Type B pancreatic cell (in vitro differentiated cells): ENCODE results near the gene NOXA1. TPM values are rescaled to one million over a fixed set of nuclear protein-coding genes. Genes with fewer than 3 reads are reported as not detected.

Experiments used
- DNase-seq: peaks from one replicate; pipeline ENCODE4 v3.0.0; 2021; ENCODE audit warnings: mixed read lengths; ENCODE audit not compliant: unreplicated experiment; ENCODE audit errors: extremely low spot score
- H3K27ac Mint-ChIP-seq: 2 replicates; pipeline ENCODE4 v1.8.0; 2021; ENCODE audit warnings: mild to moderate bottlenecking, mixed read lengths
- H3K27me3 Mint-ChIP-seq: 2 replicates; pipeline ENCODE4 v1.8.0; 2021; ENCODE audit warnings: mixed read lengths
- H3K36me3 Mint-ChIP-seq: 2 replicates; pipeline ENCODE4 v1.8.0; 2021; ENCODE audit warnings: mixed read lengths
- H3K4me1 Mint-ChIP-seq: one replicate; pipeline ENCODE4 v1.8.0; 2021; ENCODE audit warnings: mixed read lengths; ENCODE audit not compliant: unreplicated experiment
- H3K4me3 Mint-ChIP-seq: 2 replicates; pipeline ENCODE4 v1.8.0; 2021; ENCODE audit warnings: mild to moderate bottlenecking, mixed read lengths
- H3K9me3 Mint-ChIP-seq: 2 replicates; pipeline ENCODE4 v1.8.0; 2021; ENCODE audit warnings: mixed read lengths
- CTCF ChIP-seq: fragments of 200-600 bp; sonication (generic); conservative IDR thresholded peaks from 2 replicates; pipeline ENCODE4 v1.5.0; 2021; ENCODE audit warnings: antibody characterized with exemption, mild to moderate bottlenecking
- total RNA-seq: library from RNA; stranded (reverse); gene quantifications from 2 replicates; pipeline ENCODE4 v1.2.1, GENCODE V29; 2021; ENCODE audit warnings: low replicate concordance

Gene NOXA1
- total RNA-seq, 1 donor from 2014 or later, result 6.4 TPM

DNA sequence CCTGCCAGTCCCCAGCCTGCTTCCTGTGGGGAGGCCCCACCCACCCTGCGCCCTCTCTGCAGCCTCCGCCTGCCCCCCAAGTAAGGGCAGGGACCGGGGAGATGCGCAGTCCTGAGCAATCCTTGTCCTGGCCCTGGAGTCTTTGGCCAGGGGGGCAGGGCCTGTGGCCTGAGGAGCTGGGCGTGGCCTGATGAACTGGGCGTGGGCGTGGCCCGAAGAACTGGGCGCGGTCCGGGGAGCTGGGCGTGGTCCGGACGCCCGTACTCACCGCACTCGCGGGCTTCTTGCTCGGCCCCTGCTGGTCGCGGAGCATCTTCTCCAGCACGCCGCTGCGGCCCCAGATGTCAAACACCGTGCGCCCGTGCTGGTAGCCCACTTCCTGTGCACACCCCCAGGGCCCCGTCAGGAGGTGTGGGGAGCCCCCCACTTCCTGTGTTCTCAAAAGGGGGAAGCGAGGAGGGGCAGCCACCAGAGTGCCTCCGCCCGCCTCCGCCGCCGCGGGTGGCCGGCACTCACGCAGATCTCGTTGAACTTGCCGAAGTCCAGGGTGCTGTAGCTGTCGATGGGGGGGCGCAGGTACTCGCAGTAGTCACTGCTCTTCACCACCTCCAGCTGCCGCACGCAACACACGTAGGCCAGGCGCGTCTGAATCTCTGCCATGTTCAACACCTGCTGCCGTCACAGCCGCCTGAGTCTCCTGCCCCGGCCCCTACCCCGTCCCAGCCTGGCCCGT, 38.6 kb downstream of the NOXA1 start:
- H3K4me3 Mint-ChIP-seq, result no peak overlapping the region
- peaks cover 4% of the 10 kb centered on the region for H3K27me3 Mint-ChIP-seq
- H3K9me3 Mint-ChIP-seq, result no peaks in the 10 kb centered on the region
- TF ChIP-seq CTCF, result peak; percentile 36
- no peak overlapping the region for H3K27ac Mint-ChIP-seq
- no peaks in the 10 kb centered on the region for H3K4me1 Mint-ChIP-seq
- no peak for DNase-seq
- H3K36me3 Mint-ChIP-seq, result no peaks in the 10 kb centered on the region

DNA sequence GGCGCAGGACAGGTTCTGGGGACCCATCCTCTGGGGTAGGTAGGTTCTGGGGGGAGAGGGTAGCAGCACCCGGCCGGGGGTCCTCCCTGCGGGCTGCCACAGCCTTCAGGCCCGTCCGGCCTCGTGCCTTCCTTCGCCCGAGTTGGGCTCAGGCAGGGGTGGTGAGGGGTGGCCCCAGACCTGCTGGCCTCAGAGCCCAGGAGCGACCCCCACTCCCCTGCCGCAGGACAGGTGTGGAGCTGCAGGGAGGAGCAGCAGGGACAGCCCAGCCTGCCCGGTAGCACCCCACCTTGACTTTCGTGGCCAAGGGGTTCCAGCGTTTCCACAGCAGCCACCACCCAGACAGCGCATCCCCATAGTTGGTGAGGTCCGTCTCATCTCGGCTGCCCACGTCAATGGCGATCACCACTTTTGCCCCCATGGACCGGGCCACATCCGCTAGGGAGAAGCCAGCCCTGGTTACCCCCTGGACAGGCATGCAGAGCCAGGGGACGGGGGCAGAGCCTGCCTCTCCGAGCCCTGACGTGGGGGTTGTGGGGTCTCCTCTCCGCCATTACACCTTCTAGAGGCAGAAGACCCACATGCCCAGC, 39.3 kb downstream of the NOXA1 start:
- Mint-ChIP-seq H3K4me3 (no peak overlapping the region), H3K27me3 (peaks cover 4% of the 10 kb centered on the region), H3K27ac (no peak overlapping the region)

DNA sequence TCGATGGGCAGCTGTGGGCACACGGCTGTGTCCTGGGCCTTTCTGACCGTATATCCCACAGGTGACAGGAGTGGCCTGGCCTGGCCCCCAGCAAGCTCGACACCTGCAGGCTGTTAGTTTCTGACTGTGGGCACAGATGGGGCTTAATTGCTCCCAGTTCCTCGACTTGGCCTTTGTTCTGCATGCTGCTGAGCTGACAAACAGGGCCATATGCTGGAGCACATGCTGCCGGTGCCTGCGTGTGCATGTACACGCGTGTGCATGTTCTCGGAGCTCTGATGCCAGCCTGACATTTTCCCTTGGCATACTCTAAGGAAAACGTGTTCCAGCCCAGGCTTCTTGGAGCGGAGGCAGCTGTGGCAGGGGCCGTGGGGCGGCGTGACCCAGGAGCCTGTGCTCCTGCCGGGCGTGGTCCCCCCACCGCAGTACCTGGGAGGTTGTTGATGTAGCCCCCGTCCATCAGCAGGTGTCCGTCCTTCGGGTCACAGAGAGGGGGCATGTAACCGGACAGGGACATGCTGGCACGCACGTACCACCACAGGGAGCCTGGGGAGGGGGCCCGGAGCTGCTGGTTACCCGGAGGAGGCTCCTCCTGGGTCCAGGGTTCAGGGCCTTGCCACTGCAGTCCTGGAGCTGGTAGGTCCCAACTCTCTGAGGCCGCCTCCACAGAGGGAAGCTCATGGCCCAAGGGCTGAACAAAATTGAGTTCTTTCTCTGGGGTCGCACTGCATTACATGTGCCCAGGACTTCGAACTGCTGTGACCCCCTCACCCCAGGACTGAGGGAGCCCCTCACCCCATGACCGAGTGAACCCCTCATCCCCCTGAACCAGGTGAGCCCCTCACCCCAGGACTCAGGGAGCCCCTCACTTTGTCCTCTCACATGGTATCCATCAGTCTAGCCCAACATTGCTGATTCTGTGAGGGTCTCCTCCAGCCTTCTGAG, 40.1 kb downstream of the NOXA1 start:
- Mint-ChIP-seq H3K9me3 (no peaks in the 10 kb centered on the region), H3K4me3 (no peak overlapping the region), H3K4me1 (no peaks in the 10 kb centered on the region), H3K36me3 (no peaks in the 10 kb centered on the region), H3K27me3 (peaks cover 4% of the 10 kb centered on the region), H3K27ac (no peak overlapping the region)
- TF ChIP-seq CTCF, result no peak
- DNase-seq, result no peak

More for the DNA sequence above, 39.3 kb downstream of the NOXA1 start:
- no peaks in the 10 kb centered on the region for H3K9me3 Mint-ChIP-seq
- TF ChIP-seq CTCF, result no peak
- H3K36me3 Mint-ChIP-seq, result no peaks in the 10 kb centered on the region
- no peaks in the 10 kb centered on the region for H3K4me1 Mint-ChIP-seq
- DNase-seq, result no peak

DNA sequence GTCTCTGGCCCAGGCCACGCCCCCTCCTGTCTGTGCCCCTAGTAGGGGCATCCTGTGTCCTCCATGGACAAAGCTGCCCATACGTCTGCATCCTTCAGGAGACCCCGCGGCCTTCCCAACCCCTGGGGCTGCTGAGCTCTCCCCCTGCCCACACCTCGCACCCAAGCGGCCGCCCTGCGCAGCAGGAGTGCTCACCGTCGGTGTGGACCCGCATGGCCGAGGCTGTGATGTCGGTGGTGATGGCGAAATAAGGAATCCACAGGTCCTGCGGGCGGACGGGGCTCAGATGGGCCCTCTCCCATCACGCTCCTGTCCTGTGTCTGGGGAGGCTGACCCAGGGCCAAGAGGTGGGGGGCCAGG, 40.7 kb downstream of the NOXA1 start:
- DNase-seq, result no peak
- H3K27me3 Mint-ChIP-seq, result peaks cover 5% of the 10 kb centered on the region
- no peak for TF ChIP-seq CTCF
- no peaks in the 10 kb centered on the region for H3K4me1 Mint-ChIP-seq
- H3K9me3 Mint-ChIP-seq, result no peaks in the 10 kb centered on the region
- H3K27ac Mint-ChIP-seq, result no peak overlapping the region
- H3K4me3 Mint-ChIP-seq, result no peak overlapping the region
- H3K36me3 Mint-ChIP-seq, result no peaks in the 10 kb centered on the region

GRCh38 chr9:137464291-137464999, 41.3 kb downstream of the NOXA1 start:
- H3K27me3 Mint-ChIP-seq, result peaks cover 8% of the 10 kb centered on the region
- H3K27ac Mint-ChIP-seq, result no peak overlapping the region
- no peaks in the 10 kb centered on the region for H3K36me3 Mint-ChIP-seq
- TF ChIP-seq CTCF, result no peak
- no peak for DNase-seq
- no peaks in the 10 kb centered on the region for H3K9me3 Mint-ChIP-seq
- H3K4me3 Mint-ChIP-seq, result no peak overlapping the region
- H3K4me1 Mint-ChIP-seq, result no peaks in the 10 kb centered on the region
